Measurements from ENCODE around the gene ZNF687. TPM values are rescaled to one million over a fixed set of nuclear protein-coding genes. Genes with fewer than 3 reads are reported as not detected.

Gene ZNF687
- total RNA-seq, 1 donor from 2014 or later: 32.1 TPM

- TF ChIP-seq CTCF (IDR thresholded peaks at IDR 0.05; ENCODE audit: unreplicated experiment): no peak
- H3K27me3 Mint-ChIP-seq (ENCODE audit: low read depth): no peaks in the 10 kb centered on the region
- H3K9me3 Mint-ChIP-seq: no peaks in the 10 kb centered on the region
- no peak for DNase-seq (ENCODE audit: low spot score in 2 of 2, unreplicated experiment in 2 of 2)
- peaks cover 17% of the 10 kb centered on the region for H3K36me3 Mint-ChIP-seq
- H3K4me1 Mint-ChIP-seq: peaks cover 17% of the 10 kb centered on the region
- peak overlapping the region; percentile 95 for H3K27ac Mint-ChIP-seq
- H3K4me3 Mint-ChIP-seq: peak overlapping the region; percentile 92
Observed at GRCh38 chr1:151284013-151284577, 2.0 kb downstream of the ZNF687 start.

GRCh38 chr1:151286619-151287340, 4.7 kb downstream of the ZNF687 start:
- H3K36me3 Mint-ChIP-seq: peaks cover 23% of the 10 kb centered on the region
- no peak overlapping the region for H3K27ac Mint-ChIP-seq
- H3K4me3 Mint-ChIP-seq: no peak overlapping the region
- H3K27me3 Mint-ChIP-seq (ENCODE audit: low read depth): no peaks in the 10 kb centered on the region
- TF ChIP-seq CTCF (IDR thresholded peaks at IDR 0.05; ENCODE audit: unreplicated experiment): no peak
- no peaks in the 10 kb centered on the region for H3K9me3 Mint-ChIP-seq
- peaks cover 17% of the 10 kb centered on the region for H3K4me1 Mint-ChIP-seq
- no peak for DNase-seq (ENCODE audit: low spot score in 2 of 2, unreplicated experiment in 2 of 2)

DNA sequence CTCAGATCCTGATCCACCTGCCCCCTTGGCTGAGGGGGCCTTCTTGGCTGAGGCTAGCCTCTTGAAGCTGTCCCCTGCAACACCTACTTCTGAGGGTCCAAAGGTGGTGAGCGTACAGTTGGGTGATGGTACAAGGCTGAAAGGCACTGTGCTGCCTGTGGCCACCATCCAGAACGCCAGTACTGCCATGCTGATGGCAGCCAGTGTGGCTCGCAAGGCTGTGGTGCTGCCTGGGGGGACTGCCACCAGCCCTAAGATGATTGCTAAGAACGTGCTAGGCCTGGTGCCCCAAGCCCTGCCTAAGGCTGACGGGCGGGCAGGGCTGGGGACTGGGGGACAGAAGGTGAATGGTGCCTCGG, 5.2 kb downstream of the ZNF687 start:
- Mint-ChIP-seq H3K27me3 (ENCODE audit: low read depth) (no peaks in the 10 kb centered on the region), H3K27ac (no peak overlapping the region), H3K4me3 (no peak overlapping the region), H3K9me3 (no peaks in the 10 kb centered on the region), H3K4me1 (peaks cover 17% of the 10 kb centered on the region), H3K36me3 (peaks cover 23% of the 10 kb centered on the region)
- no peak for DNase-seq (ENCODE audit: low spot score in 2 of 2, unreplicated experiment in 2 of 2)
- TF ChIP-seq CTCF (IDR thresholded peaks at IDR 0.05; ENCODE audit: unreplicated experiment): no peak

GRCh38 chr1:151287767-151288500, 5.8 kb downstream of the ZNF687 start:
- no peak for DNase-seq (ENCODE audit: low spot score in 2 of 2, unreplicated experiment in 2 of 2)
- Mint-ChIP-seq H3K4me1 (peaks cover 16% of the 10 kb centered on the region), H3K4me3 (no peak overlapping the region), H3K36me3 (peaks cover 27% of the 10 kb centered on the region), H3K27me3 (ENCODE audit: low read depth) (no peaks in the 10 kb centered on the region), H3K27ac (no peak overlapping the region), H3K9me3 (no peaks in the 10 kb centered on the region)
- no peak for TF ChIP-seq CTCF (IDR thresholded peaks at IDR 0.05; ENCODE audit: unreplicated experiment)

- no peak for TF ChIP-seq CTCF (IDR thresholded peaks at IDR 0.05; ENCODE audit: unreplicated experiment)
- no peak for DNase-seq (ENCODE audit: low spot score in 2 of 2, unreplicated experiment in 2 of 2)
- Mint-ChIP-seq H3K36me3 (peaks cover 30% of the 10 kb centered on the region), H3K27ac (peak overlapping the region; percentile 19), H3K27me3 (ENCODE audit: low read depth) (no peaks in the 10 kb centered on the region), H3K9me3 (no peaks in the 10 kb centered on the region), H3K4me1 (peaks cover 11% of the 10 kb centered on the region), H3K4me3 (no peak overlapping the region)
Observed at GRCh38 chr1:151288502-151288901, 6.4 kb downstream of the ZNF687 start.

All from mesothelial cell of epicardium (in vitro differentiated cells).